Measurements from ENCODE around the gene ANGPTL3.
"Not testable (repeated sequence)": the region's sequence is repeated elsewhere in the genome, so short reads cannot be mapped to it uniquely, and the experiment has no call there.

The ANGPTL3 gene

GRCh38 chr1:62597281-62597680 is at the start of gene ANGPTL3:
Gene ANGPTL3, plus strand, starts transcription at chr1:62597520. Its CDS starts 47 bp downstream, at chr1:62597567.
- DNase-seq: no peak

GRCh38 chr1:62561306-62561705 is 36.0 kb upstream of the ANGPTL3 start:
- no peak for DNase-seq

- not testable (repeated sequence) for DNase-seq
Measured at GRCh38 chr1:62567182-62567581, 30.1 kb upstream of the ANGPTL3 start.

- not testable (repeated sequence) for DNase-seq
Measured at GRCh38 chr1:62567926-62568325, 29.4 kb upstream of the ANGPTL3 start.

- not testable (repeated sequence) for DNase-seq
Measured at GRCh38 chr1:62571517-62571916, 25.8 kb upstream of the ANGPTL3 start.

GRCh38 chr1:62572476-62572875 is 24.8 kb upstream of the ANGPTL3 start:
- no peak for DNase-seq

GRCh38 chr1:62573675-62574074 is 23.6 kb upstream of the ANGPTL3 start:
- no peak for DNase-seq

- no peak for DNase-seq
Measured at GRCh38 chr1:62585469-62586155, 11.7 kb upstream of the ANGPTL3 start.

GRCh38 chr1:62588000-62588399 is 9.3 kb upstream of the ANGPTL3 start:
- DNase-seq: no peak

GRCh38 chr1:62589321-62589720 is 8.0 kb upstream of the ANGPTL3 start:
- DNase-seq: no peak

- no peak for DNase-seq
Measured at GRCh38 chr1:62590255-62590969, 6.9 kb upstream of the ANGPTL3 start.

GRCh38 chr1:62590970-62591368 is 6.4 kb upstream of the ANGPTL3 start:
- DNase-seq: no peak

GRCh38 chr1:62593825-62594394 is 3.4 kb upstream of the ANGPTL3 start:
- no peak for DNase-seq

GRCh38 chr1:62595647-62596046 is 1.7 kb upstream of the ANGPTL3 start:
- DNase-seq: no peak

GRCh38 chr1:62599044-62599443 is 1.7 kb downstream of the ANGPTL3 start:
- no peak for DNase-seq

- DNase-seq: no peak
Measured at GRCh38 chr1:62601457-62601856, 4.1 kb downstream of the ANGPTL3 start.

- DNase-seq: no peak
Measured at GRCh38 chr1:62608905-62609304, 11.6 kb downstream of the ANGPTL3 start.

- DNase-seq: not testable (repeated sequence)
Measured at GRCh38 chr1:62610588-62610987, 13.3 kb downstream of the ANGPTL3 start.

- no peak for DNase-seq
Measured at GRCh38 chr1:62612770-62613169, 15.4 kb downstream of the ANGPTL3 start.

- no peak for DNase-seq
Measured at GRCh38 chr1:62613325-62613727, 16.0 kb downstream of the ANGPTL3 start.

GRCh38 chr1:62613890-62614289 is 16.6 kb downstream of the ANGPTL3 start:
- DNase-seq: no peak

GRCh38 chr1:62621907-62622306 is 24.6 kb downstream of the ANGPTL3 start:
- no peak for DNase-seq

- no peak for DNase-seq
Measured at GRCh38 chr1:62625415-62625814, 28.1 kb downstream of the ANGPTL3 start.

- DNase-seq: no peak
Measured at GRCh38 chr1:62628506-62628905, 31.2 kb downstream of the ANGPTL3 start.
